K562 (cell line): ENCODE results near the gene MIB2. TPM values are rescaled to one million over a fixed set of nuclear protein-coding genes. Genes with fewer than 3 reads are reported as not detected.

ENCODE experiments used
- BRD9 ChIP-seq: fragments of 450-650 bp; IDR thresholded peaks from 2 replicates; pipeline ENCODE4 v1.6.1; 2018; ENCODE audit warnings: low read depth; ENCODE audit not compliant: partially characterized antibody
- CBX5 ChIP-seq: IDR thresholded peaks from 2 replicates; pipeline ENCODE4 v1.6.1; 2014; ENCODE audit warnings: low read depth, borderline replicate concordance
- CEBPG ChIP-seq, 3 experiments: fragments of 200-800 bp in 1 of 3; sonication (Bioruptor generic) in 1 of 3; sonication (generic) in 1 of 3; formaldehyde crosslinking in 1 of 3; IDR thresholded peaks in 2 of 3; conservative IDR thresholded peaks in 1 of 3; 2 replicates each; pipeline versions ENCODE4 v1.6.1 to v1.8.0; 2016 to 2022; ENCODE audit warnings: missing compliant biosample characterization in 2 of 3, missing genetic modification characterization in 2 of 3, mild to moderate bottlenecking in 1 of 3, missing genetic modification reagents in 1 of 3
- CHD4 ChIP-seq: fragments of 200-600 bp; sonication (generic); IDR thresholded peaks from 3 replicates; pipeline ENCODE4 v1.6.1; 2012; ENCODE audit warnings: low read depth, mild to moderate bottlenecking, mixed read lengths, low read length, inconsistent platforms; ENCODE audit not compliant: insufficient read depth, insufficient replicate concordance, poor library complexity, severe bottlenecking
- ETV5 ChIP-seq: sonication (generic); formaldehyde crosslinking; IDR thresholded peaks from 2 replicates; pipeline ENCODE4 v1.4.0; 2020; ENCODE audit warnings: low read depth, mild to moderate bottlenecking, missing genetic modification reagents
- FIP1L1 ChIP-seq: fragments of 200-400 bp; formaldehyde crosslinking; IDR thresholded peaks from 2 replicates; pipeline ENCODE4 v1.6.1; 2018; ENCODE audit warnings: mild to moderate bottlenecking, low read depth, low read length; ENCODE audit not compliant: poor library complexity, severe bottlenecking
- HEY1 ChIP-seq: fragments of 250-450 bp; sonication (Bioruptor Pico); IDR thresholded peaks from 2 replicates; pipeline ENCODE4 v1.5.0; 2020; ENCODE audit warnings: mild to moderate bottlenecking, moderate library complexity, borderline replicate concordance
- KLF16 ChIP-seq: IDR thresholded peaks from 2 replicates; pipeline ENCODE4 v1.6.1; 2016; ENCODE audit warnings: antibody characterized with exemption
- LEF1 ChIP-seq: fragments of 450-650 bp; IDR thresholded peaks from 2 replicates; pipeline ENCODE4 v1.6.1; 2016; ENCODE audit warnings: mild to moderate bottlenecking
- MAZ ChIP-seq, 2 experiments: fragments of 450-650 bp in 1 of 2; sonication (generic) in 1 of 2; formaldehyde crosslinking; IDR thresholded peaks in 1 of 2; conservative IDR thresholded peaks in 1 of 2; 2 replicates each; pipeline versions ENCODE4 v1.4.0 to v1.5.0; 2020; ENCODE audit warnings: mild to moderate bottlenecking in 1 of 2, missing genetic modification reagents in 1 of 2
- MXI1 ChIP-seq: IDR thresholded peaks from 2 replicates; pipeline ENCODE4 v1.6.1; 2011; ENCODE audit warnings: low read depth, mild to moderate bottlenecking, improper control_type of control experiment, low read length
- POLR2AphosphoS5 ChIP-seq: IDR thresholded peaks from 2 replicates; pipeline ENCODE4 v1.6.1; 2011; ENCODE audit warnings: mild to moderate bottlenecking, low read depth, low read length, moderate library complexity; ENCODE audit not compliant: control insufficient read depth, insufficient read depth
- TCF3 ChIP-seq: sonication (generic); formaldehyde crosslinking; IDR thresholded peaks from 2 replicates; pipeline ENCODE4 v1.4.0; 2020; ENCODE audit warnings: mild to moderate bottlenecking, missing genetic modification reagents
- ZNF311 ChIP-seq: fragments of 250-450 bp; sonication (Bioruptor Pico); IDR thresholded peaks from 2 replicates; pipeline ENCODE4 v1.4.0; 2020; ENCODE audit warnings: mild to moderate bottlenecking, moderate library complexity
- ZNF41 ChIP-seq: fragments of 250-450 bp; sonication (Bioruptor Pico); conservative IDR thresholded peaks from 2 replicates; pipeline ENCODE4 v1.4.0; 2020; ENCODE audit warnings: mild to moderate bottlenecking
- ZSCAN32 ChIP-seq: fragments of 450-650 bp; formaldehyde crosslinking; IDR thresholded peaks from 2 replicates; pipeline ENCODE4 v1.4.0; 2020; ENCODE audit warnings: mild to moderate bottlenecking, moderate library complexity
- ZZZ3 ChIP-seq: fragments of 450-650 bp; IDR thresholded peaks from 2 replicates; pipeline ENCODE4 v1.6.1; 2016; ENCODE audit warnings: antibody characterized with exemption, mild to moderate bottlenecking, moderate library complexity
- polyA plus RNA-seq, 8 experiments: library from polyadenylated mRNA; depleted of rRNA in 4 of 8; stranded (reverse) in 5 of 8; unstranded in 3 of 8; fragments of >200 nt; fragmentation: Nextera tagmentation in 2 of 8; fragmentation: Illumina TruSeq in 1 of 8; extraction: Ambion mirVana in 2 of 8; extraction: Trizol in 1 of 8; gene quantifications; 2 replicates each; pipeline versions ENCODE4 v1.2.1 to v1.2.3, GENCODE V29; 2011 to 2014; ENCODE audit warnings: inconsistent platforms in 1 of 8, missing spikeins in 1 of 8
- total RNA-seq, 7 experiments: library from RNA; depleted of rRNA in 6 of 7; stranded (reverse); fragments of >200 nt in 6 of 7; fragmentation: Illumina TruSeq in 2 of 7; extraction: Trizol in 2 of 7; gene quantifications; 2 replicates each; pipeline versions ENCODE4 v1.2.1 to v1.2.3, GENCODE V29; 2011 to 2021; ENCODE audit warnings: low replicate concordance in 1 of 7
- TF ChIP-seq, protein P1 (sequence below): fragments of 450-650 bp; conservative IDR thresholded peaks from 2 replicates; pipeline ENCODE4 v1.6.1; 2016; ENCODE audit warnings: missing genetic modification characterization, low read depth, mild to moderate bottlenecking, missing compliant biosample characterization, moderate library complexity
- TF ChIP-seq, protein P2 (sequence below): sonication (generic); formaldehyde crosslinking; IDR thresholded peaks from 2 replicates; pipeline ENCODE4 v1.8.0; 2022; ENCODE audit warnings: missing genetic modification reagents, mild to moderate bottlenecking, moderate library complexity, borderline replicate concordance
- TF ChIP-seq, protein P3 (sequence below): fragments of 450-650 bp; formaldehyde crosslinking; IDR thresholded peaks from 2 replicates; pipeline ENCODE4 v1.4.0; 2020; ENCODE audit warnings: mild to moderate bottlenecking, moderate library complexity
- TF ChIP-seq, protein P4 (sequence below): fragments of 250-450 bp; sonication (Bioruptor Pico); IDR thresholded peaks from 2 replicates; pipeline ENCODE4 v1.5.0; 2022; ENCODE audit warnings: mild to moderate bottlenecking

MIB2 gene
- total and polyA plus RNA-seq, 9 of the 15 experiments (the other 6 are each of a cell fraction or from before 2014, with no cell fraction given) = 0.04 to 17.0 (median 4.9) TPM; not detected in 1

DNA sequence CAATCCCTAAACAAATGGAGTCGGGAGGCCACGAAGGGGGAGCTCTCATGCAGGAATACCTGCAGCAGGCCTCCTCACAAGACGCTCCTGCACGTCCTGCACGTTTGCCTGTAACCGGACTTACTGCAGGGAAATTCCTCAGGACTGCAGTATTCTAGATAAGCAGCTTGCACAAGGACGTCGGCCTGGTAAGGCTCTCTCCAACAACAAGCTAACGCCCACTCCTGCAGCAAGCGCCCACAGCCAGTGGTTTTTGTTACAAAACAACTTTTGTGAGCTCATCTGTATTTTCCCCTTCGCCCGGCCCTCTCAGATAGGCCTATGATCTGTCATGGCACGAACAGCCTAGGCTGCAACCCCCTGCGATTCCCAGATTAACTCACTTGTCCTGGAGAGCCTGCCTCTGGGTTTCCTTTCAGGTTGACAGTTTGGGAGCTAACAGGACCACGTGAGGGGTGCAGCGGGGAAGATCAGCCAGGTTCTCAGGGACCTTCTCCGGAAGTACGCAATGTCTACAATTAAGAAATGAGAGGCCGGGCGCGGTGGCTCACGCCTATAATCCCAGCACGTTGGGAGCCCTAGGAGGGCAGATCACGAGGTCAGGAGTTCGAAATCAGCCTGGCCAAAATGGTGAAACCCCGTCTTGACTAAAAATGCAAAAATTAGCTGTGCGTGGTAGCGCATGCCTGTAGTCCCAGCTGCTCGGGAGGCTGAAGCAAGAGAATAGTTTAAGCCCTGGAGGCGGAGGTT is 921 bp upstream of the MIB2 start (continued):
- TF ChIP-seq, protein P1, sequence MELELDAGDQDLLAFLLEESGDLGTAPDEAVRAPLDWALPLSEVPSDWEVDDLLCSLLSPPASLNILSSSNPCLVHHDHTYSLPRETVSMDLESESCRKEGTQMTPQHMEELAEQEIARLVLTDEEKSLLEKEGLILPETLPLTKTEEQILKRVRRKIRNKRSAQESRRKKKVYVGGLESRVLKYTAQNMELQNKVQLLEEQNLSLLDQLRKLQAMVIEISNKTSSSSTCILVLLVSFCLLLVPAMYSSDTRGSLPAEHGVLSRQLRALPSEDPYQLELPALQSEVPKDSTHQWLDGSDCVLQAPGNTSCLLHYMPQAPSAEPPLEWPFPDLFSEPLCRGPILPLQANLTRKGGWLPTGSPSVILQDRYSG = no peak
- TF ChIP-seq, protein P2, sequence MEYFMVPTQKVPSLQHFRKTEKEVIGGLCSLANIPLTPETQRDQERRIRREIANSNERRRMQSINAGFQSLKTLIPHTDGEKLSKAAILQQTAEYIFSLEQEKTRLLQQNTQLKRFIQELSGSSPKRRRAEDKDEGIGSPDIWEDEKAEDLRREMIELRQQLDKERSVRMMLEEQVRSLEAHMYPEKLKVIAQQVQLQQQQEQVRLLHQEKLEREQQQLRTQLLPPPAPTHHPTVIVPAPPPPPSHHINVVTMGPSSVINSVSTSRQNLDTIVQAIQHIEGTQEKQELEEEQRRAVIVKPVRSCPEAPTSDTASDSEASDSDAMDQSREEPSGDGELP (CRISPR knock-in tag) = peak; percentile 50; the same call in 1 of the 2 replicates
- TF ChIP-seq CHD4 = no peak
- TF ChIP-seq HEY1 (CRISPR knock-in tag) = no peak
- TF ChIP-seq MAZ (CRISPR knock-in tag; conservative IDR thresholded peaks at IDR 0.05 in 1 of 2, IDR thresholded peaks at IDR 0.05 in 1 of 2) = peak in 1 of 2 experiments; percentile 15; a peak in 1 of 4 replicates
- peak; percentile 46; the same call in 1 of the 2 replicates for TF ChIP-seq POLR2AphosphoS5
- no peak for TF ChIP-seq KLF16
- TF ChIP-seq, protein P3, sequence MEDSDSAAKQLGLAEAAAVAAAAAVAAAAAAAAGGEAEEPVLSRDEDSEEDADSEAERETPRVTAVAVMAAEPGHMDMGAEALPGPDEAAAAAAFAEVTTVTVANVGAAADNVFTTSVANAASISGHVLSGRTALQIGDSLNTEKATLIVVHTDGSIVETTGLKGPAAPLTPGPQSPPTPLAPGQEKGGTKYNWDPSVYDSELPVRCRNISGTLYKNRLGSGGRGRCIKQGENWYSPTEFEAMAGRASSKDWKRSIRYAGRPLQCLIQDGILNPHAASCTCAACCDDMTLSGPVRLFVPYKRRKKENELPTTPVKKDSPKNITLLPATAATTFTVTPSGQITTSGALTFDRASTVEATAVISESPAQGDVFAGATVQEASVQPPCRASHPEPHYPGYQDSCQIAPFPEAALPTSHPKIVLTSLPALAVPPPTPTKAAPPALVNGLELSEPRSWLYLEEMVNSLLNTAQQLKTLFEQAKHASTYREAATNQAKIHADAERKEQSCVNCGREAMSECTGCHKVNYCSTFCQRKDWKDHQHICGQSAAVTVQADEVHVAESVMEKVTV (CRISPR knock-in tag) = no peak
- TF ChIP-seq ZZZ3 = no peak
- TF ChIP-seq TCF3 (CRISPR knock-in tag) = peak; percentile 69
- no peak; the same call in 1 of the 2 replicates for TF ChIP-seq LEF1
- TF ChIP-seq ZNF311 = no peak
- TF ChIP-seq, protein P4, sequence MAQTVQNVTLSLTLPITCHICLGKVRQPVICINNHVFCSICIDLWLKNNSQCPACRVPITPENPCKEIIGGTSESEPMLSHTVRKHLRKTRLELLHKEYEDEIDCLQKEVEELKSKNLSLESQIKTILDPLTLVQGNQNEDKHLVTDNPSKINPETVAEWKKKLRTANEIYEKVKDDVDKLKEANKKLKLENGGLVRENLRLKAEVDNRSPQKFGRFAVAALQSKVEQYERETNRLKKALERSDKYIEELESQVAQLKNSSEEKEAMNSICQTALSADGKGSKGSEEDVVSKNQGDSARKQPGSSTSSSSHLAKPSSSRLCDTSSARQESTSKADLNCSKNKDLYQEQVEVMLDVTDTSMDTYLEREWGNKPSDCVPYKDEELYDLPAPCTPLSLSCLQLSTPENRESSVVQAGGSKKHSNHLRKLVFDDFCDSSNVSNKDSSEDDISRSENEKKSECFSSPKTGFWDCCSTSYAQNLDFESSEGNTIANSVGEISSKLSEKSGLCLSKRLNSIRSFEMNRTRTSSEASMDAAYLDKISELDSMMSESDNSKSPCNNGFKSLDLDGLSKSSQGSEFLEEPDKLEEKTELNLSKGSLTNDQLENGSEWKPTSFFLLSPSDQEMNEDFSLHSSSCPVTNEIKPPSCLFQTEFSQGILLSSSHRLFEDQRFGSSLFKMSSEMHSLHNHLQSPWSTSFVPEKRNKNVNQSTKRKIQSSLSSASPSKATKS (CRISPR knock-in tag) = no peak
- TF ChIP-seq ZSCAN32 (CRISPR knock-in tag) = no peak
- TF ChIP-seq FIP1L1 = no peak
- TF ChIP-seq MXI1 = peak; percentile 61
- TF ChIP-seq ETV5 (CRISPR knock-in tag) = no peak
- no peak for TF ChIP-seq CBX5
- TF ChIP-seq BRD9 = no peak
- TF ChIP-seq ZNF41 = no peak
- TF ChIP-seq CEBPG (CRISPR knock-in tag; IDR thresholded peaks at IDR 0.05) = peak; percentile 51; the same call in 1 of the 2 replicates
- TF ChIP-seq CEBPG (tag; conservative IDR thresholded peaks at IDR 0.05 in 1 of 2, IDR thresholded peaks at IDR 0.05 in 1 of 2) = no peak; a peak in 1 of 4 replicates
